PFSK-1 (cell line): ENCODE data around the gene IRF2.
A peak's percentile ranks its signal among the peaks of the same experiment; 100 is the strongest.

Source experiments
- FOXP2 ChIP-seq: optimal IDR thresholded peaks from 2 replicates; pipeline ENCODE3; 2011; ENCODE audit warnings: borderline replicate concordance, control low read depth, inconsistent platforms; ENCODE audit not compliant: insufficient read depth; ENCODE audit errors: extremely low read length, extremely low read depth
- POLR2AphosphoS5 ChIP-seq: IDR thresholded peaks from 2 replicates; pipeline ENCODE4 v1.6.1; 2012; ENCODE audit warnings: low read depth, mild to moderate bottlenecking, control low read depth, low read length, moderate library complexity
- SIN3A ChIP-seq: IDR thresholded peaks from 2 replicates; pipeline ENCODE4 v1.6.1; 2012; ENCODE audit warnings: mild to moderate bottlenecking, low read length, moderate library complexity, borderline replicate concordance; ENCODE audit not compliant: insufficient read depth
- TAF1 ChIP-seq: IDR thresholded peaks from 2 replicates; pipeline ENCODE4 v1.6.1; 2012; ENCODE audit warnings: low read length, control low read depth, borderline replicate concordance; ENCODE audit not compliant: insufficient read depth
- TF ChIP-seq, protein P1 (sequence below), 2 experiments: IDR thresholded peaks; 2 replicates each; pipeline versions ENCODE4 v1.6.1 to v1.8.0; 2011 to 2012; ENCODE audit warnings: low read depth in 2 of 2, low read length in 2 of 2, control low read depth in 1 of 2, inconsistent platforms in 1 of 2, mild to moderate bottlenecking in 1 of 2, moderate library complexity in 1 of 2; ENCODE audit not compliant: insufficient read depth in 1 of 2

IRF2 gene

DNA sequence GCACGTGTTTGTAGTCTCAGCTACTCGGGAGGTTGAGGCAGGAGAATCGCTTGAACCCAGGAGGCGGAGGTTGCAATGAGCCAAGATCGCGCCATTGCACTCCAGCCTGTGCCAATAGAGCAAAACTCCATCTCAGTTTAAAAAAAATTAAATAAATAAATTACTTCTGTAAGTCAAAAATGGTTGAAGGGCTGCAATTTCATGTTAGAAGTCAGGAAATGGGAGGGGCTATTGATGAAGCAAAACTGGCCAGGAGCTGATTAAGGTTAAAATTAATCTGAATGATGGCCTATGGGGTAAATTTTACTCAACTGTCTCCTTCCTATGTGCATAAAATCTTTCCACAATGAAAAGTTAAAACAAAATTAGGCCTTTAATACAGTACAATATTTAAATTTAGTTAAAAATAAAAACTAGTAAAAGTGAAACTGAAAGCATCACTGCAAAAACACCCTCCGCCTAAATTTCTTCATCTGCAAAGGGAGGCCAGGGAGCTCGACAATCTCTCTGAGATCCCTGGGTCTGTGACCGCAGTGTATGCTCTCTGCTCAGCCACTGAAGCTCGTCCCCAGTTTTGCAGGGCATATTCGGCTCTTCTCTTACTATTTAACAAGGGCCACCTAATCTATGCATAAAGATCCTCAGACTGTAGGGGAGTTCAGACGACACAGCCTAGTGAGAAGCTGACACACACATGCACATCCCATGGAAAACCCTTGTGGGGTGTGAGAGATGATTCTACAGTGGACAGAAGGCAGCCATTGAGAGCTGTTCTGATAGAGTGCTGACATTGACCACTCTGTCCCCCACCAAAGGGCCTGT is 57.2 kb downstream of the IRF2 start:
- TF ChIP-seq POLR2AphosphoS5 (no peak), SIN3A (no peak), FOXP2 (no peak), TAF1 (no peak)
- TF ChIP-seq, protein P1, sequence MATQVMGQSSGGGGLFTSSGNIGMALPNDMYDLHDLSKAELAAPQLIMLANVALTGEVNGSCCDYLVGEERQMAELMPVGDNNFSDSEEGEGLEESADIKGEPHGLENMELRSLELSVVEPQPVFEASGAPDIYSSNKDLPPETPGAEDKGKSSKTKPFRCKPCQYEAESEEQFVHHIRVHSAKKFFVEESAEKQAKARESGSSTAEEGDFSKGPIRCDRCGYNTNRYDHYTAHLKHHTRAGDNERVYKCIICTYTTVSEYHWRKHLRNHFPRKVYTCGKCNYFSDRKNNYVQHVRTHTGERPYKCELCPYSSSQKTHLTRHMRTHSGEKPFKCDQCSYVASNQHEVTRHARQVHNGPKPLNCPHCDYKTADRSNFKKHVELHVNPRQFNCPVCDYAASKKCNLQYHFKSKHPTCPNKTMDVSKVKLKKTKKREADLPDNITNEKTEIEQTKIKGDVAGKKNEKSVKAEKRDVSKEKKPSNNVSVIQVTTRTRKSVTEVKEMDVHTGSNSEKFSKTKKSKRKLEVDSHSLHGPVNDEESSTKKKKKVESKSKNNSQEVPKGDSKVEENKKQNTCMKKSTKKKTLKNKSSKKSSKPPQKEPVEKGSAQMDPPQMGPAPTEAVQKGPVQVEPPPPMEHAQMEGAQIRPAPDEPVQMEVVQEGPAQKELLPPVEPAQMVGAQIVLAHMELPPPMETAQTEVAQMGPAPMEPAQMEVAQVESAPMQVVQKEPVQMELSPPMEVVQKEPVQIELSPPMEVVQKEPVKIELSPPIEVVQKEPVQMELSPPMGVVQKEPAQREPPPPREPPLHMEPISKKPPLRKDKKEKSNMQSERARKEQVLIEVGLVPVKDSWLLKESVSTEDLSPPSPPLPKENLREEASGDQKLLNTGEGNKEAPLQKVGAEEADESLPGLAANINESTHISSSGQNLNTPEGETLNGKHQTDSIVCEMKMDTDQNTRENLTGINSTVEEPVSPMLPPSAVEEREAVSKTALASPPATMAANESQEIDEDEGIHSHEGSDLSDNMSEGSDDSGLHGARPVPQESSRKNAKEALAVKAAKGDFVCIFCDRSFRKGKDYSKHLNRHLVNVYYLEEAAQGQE (IDR thresholded peaks at IDR 0.05; ENCODE audit: insufficient read depth in 1 of 2, low read depth in 2 of 2, low read length in 2 of 2) = no peak

DNA sequence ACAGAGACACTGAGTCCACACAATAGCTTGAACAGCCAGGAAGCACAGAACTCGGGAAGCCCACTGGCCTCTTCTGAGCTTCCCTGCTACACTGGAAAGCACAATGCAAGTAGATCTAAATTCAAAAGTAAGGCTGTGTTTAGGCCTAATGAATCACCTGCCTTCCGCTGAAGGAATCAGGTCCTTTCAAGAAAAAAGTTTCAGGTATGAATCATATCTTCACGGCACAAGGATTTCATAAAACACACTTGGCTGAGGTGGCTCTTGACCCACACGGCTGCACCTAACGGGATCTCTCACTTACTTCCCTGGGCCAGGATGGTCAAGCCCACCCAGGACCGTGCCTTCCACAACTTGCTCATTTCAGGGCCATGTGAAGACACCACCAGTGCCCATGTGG is 59.3 kb downstream of the IRF2 start:
- TF ChIP-seq, protein P1 (IDR thresholded peaks at IDR 0.05; ENCODE audit: insufficient read depth in 1 of 2, low read depth in 2 of 2, low read length in 2 of 2) = no peak
- TF ChIP-seq POLR2AphosphoS5 = no peak
- no peak for TF ChIP-seq TAF1
- no peak for TF ChIP-seq FOXP2
- no peak for TF ChIP-seq SIN3A

DNA sequence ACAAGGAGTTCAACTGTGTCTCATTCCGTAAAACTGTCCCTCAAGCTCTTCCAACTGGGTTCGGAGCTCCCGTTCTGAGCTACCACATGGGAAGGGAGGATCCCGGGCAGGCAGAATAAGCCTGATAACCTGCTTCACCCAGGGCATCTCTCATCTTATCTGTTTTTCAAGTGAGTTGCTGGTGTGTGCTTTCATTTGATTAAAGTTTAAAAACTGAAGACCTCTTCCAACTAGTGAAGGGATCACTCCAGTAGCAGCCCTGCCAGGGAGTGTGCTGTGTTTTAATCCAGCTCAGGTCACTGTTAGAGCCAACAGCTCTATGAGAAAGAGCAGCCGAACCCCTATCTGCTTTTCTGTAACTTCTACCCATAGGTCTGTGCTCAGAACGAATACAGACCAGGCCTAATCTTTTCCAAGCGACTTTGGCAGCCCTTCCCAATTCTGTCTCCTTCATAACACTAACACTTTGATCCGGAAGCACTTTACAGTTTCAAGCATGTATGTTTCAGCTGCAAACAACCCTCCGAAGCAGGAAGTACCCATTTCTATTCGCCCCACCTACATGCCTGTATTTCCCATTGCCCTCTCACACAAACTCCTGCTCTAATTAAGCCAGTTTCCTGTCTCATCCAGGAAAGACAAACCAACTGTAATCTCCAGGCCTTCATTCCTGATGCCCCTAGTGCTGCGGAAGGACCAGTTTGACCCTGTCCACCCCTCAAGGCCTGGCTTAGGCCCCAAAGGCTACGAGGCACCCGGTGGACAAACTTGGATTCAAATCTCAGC is 60.9 kb downstream of the IRF2 start:
- TF ChIP-seq SIN3A = peak; percentile 75; the same call in 1 of the 2 replicates
- TF ChIP-seq FOXP2 = no peak
- no peak for TF ChIP-seq POLR2AphosphoS5

DNA sequence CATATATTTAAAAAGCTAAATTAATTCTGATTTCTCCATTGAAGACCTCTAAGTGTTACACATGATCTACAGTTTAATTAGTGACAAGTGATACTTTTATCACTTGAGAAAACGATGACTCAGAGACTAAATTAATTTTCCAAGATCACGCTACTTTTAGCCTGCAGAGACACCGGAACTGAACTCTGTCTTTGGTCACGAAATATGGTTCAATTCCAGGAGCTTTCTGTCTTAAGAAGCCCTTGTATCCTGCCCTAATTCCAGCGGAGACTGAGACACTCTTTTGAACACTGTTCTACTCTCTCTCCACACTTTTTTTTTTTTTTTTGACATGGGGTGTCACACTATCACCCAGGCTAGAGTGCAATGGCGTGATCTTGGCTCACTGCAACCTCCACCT is 63.6 kb downstream of the IRF2 start:
- no peak for TF ChIP-seq TAF1
- TF ChIP-seq SIN3A = no peak

DNA sequence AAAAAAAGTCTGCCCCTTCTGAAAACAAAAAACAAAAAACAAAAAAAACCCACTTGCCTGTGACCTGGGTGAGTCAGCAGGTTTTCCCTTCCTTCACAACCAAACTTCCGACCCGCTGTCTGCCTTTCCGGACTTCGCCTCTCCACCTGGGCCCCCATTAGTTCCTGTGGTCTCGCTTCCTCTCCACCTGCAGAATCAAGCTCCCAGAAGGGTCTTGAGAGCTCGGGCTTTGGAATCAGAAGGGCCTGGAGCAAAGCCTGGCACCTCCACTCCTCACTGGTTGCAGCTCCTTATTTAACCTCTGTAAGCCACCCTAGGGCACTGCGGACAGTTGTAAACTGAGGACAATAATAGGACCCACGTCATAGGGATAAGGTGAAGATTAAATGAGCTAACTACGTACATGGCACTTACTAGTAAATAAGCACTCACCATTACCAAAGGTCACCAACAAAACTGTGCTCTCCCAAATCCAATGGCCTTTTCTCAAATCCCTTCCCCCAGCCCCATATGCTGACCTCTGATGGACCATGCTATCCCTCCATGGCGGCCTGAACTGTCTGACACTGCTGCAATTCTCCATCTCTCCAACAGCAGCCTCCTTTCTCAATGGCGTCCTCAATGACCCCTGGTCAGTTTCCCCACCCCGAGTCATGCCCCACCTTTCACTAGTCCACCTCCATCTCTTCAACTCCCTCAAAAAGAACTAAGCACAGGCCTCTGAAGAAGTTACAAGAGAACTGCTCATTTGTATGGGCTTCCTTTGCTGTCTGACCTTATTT is 64.2 kb downstream of the IRF2 start:
- TF ChIP-seq TAF1 (no peak), POLR2AphosphoS5 (no peak), SIN3A (no peak), FOXP2 (no peak)
- TF ChIP-seq, protein P1 (IDR thresholded peaks at IDR 0.05; ENCODE audit: insufficient read depth in 1 of 2, low read depth in 2 of 2, low read length in 2 of 2) = no peak

DNA sequence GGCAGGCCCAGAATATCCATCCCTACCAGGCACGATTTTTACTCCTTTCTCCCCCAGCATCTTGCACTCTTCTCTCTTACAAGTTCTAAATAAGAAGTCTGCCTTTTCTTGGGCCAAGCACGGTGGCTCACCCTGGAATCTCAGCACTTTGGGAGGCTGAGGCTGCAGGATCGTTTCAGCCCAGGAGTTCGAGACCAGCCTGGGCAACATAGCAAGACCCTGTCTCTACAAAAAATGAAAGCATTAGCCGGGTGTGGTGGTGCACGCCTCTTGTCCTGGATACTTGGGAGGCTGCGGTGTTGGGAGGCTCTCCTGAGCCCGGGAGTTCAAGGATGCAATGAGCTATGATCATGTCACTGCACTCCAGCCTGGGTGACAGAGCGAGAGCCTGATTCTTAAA is 64.8 kb downstream of the IRF2 start:
- TF ChIP-seq POLR2AphosphoS5 (no peak), SIN3A (no peak), TAF1 (no peak), FOXP2 (no peak)
- TF ChIP-seq, protein P1 (IDR thresholded peaks at IDR 0.05; ENCODE audit: insufficient read depth in 1 of 2, low read depth in 2 of 2, low read length in 2 of 2) = no peak
